ENCODE data around the gene FBLN2. TPM values are rescaled to one million over a fixed set of nuclear protein-coding genes. Genes with fewer than 3 reads are reported as not detected.

FBLN2 gene
- total and polyA plus RNA-seq, 2 of the 13 experiments (the other 11 are each of a cell fraction or from before 2014, with no cell fraction given): not detected

- H3K36me3 ChIP-seq (replicated peaks in 1 of 2; ENCODE audit: control insufficient read depth in 1 of 2, insufficient read depth in 2 of 2, low read length in 2 of 2): no peaks in the 10 kb centered on the region
- intact Hi-C loops (cut with micrococcal nuclease; ENCODE audit: unreplicated experiment) (no loop called here), in situ Hi-C loops (cut with HindIII; ENCODE audit: extremely low pct_ligation_motif_present, low pct_unique_long_range_greater_than_20kb) (no loop called here)
- H2AFZ ChIP-seq (ENCODE audit: low read length): no peak overlapping the region
- FAIRE-seq (no peak), DNase-seq (ENCODE audit: low spot score) (no peak), ATAC-seq (no peak; the same call in 2 of the 3 replicates)
- H3K9ac ChIP-seq (ENCODE audit: insufficient read depth, low read depth, low read length): no peak overlapping the region
- 50% methylated on average over 9 of the region's 20 CpGs for WGBS (ENCODE audit: low lambda C conversion rate)
- no peak overlapping the region for H3K4me3 ChIP-seq (replicated peaks in 1 of 3; ENCODE audit: insufficient read depth in 1 of 3, low read depth in 2 of 3, low read length in 3 of 3)
- no peak overlapping the region for H3K27ac ChIP-seq (ENCODE audit: extremely low read length, insufficient read depth, low read length)
- H4K20me1 ChIP-seq (ENCODE audit: insufficient read depth, low read length): no peaks in the 10 kb centered on the region
- H3K4me1 ChIP-seq (ENCODE audit: insufficient read depth, low read length): no peaks in the 10 kb centered on the region
- no peaks in the 10 kb centered on the region for H3K79me2 ChIP-seq (ENCODE audit: insufficient read depth, low read length)
- peaks cover 10 to 31% of the 10 kb centered on the region in 2 experiments; a peak in 4 of 5 replicates for H3K27me3 ChIP-seq (ENCODE audit: control insufficient read depth in 1 of 2, insufficient read depth in 2 of 2, low read length in 2 of 2)
- POLR2A ChIA-PET: no interaction called here
- H3K4me2 ChIP-seq (ENCODE audit: low read depth, low read length): no peak overlapping the region
- no TSS peak for BruUV-seq (replicated peaks)
- no peaks in the 10 kb centered on the region for H3K9me3 ChIP-seq (ENCODE audit: low read length)
- CTCF ChIA-PET (ENCODE audit: low intra/inter-chr PET ratio, low total read pairs): no interaction called here
- TF ChIP-seq NCOR1 (IDR thresholded peaks at IDR 0.05; ENCODE audit: borderline replicate concordance, low read length) (no peak), KLF16 (CRISPR knock-in tag; IDR thresholded peaks at IDR 0.05) (no peak), ZNF724P (CRISPR knock-in tag; IDR thresholded peaks at IDR 0.05; ENCODE audit: borderline replicate concordance) (no peak), ETV5 (CRISPR knock-in tag; IDR thresholded peaks at IDR 0.05; ENCODE audit: borderline replicate concordance) (no peak), SNAI1 (CRISPR knock-in tag; IDR thresholded peaks at IDR 0.05; ENCODE audit: borderline replicate concordance) (no peak), ZNF572 (CRISPR knock-in tag; IDR thresholded peaks at IDR 0.05) (no peak), KIAA2018 (CRISPR knock-in tag; IDR thresholded peaks at IDR 0.05; ENCODE audit: borderline replicate concordance) (no peak), ARID3A (IDR thresholded peaks at IDR 0.05; ENCODE audit: low read depth, low read length) (no peak), RXRB (CRISPR knock-in tag; IDR thresholded peaks at IDR 0.05; ENCODE audit: borderline replicate concordance) (no peak), NFYC (CRISPR knock-in tag; IDR thresholded peaks at IDR 0.05) (no peak), ZNF570 (CRISPR knock-in tag; IDR thresholded peaks at IDR 0.05; ENCODE audit: borderline replicate concordance) (no peak), ZBTB14 (CRISPR knock-in tag; IDR thresholded peaks at IDR 0.05) (no peak), SNRNP70 (IDR thresholded peaks at IDR 0.05; ENCODE audit: low read depth, low read length) (no peak)
These were observed 60.2 kb downstream of the FBLN2 start for GRCh38 chr3:13608969-13609725.

All from HepG2 (cell line).